Caco-2 (cell line): ENCODE data around the gene PAXX. TPM values are rescaled to one million over a fixed set of nuclear protein-coding genes. Genes with fewer than 3 reads are reported as not detected.

ENCODE experiments used
- BruUV-seq: library from RNA; stranded (reverse); fragments of 400-500 nt; replicated peaks from 2 replicates; lab custom pipeline; 2021; lab: Mats Ljungman, UMichigan
- CTCF ChIA-PET: fragments of 300-600 bp; sonication (Branson Sonifier 250); formaldehyde crosslinking; loops from one replicate; lab custom pipeline; 2022; ENCODE audit warnings: antibody characterized with exemption; lab: Charles Lee
- POLR2A ChIA-PET: fragments of 300-600 bp; sonication (Branson Sonifier 250); formaldehyde crosslinking; loops from one replicate; lab custom pipeline; 2022; ENCODE audit warnings: antibody characterized with exemption; lab: Charles Lee
- DNase-seq, 2 experiments: peaks; one replicate each; pipeline versions ENCODE4 v3.0.0 to v3.0.0-alpha.2; 2020 to 2022
- H3K27me3 ChIP-seq: replicated peaks from 2 replicates; pipeline ENCODE4 v1.6.0; 2011; ENCODE audit warnings: low read length; ENCODE audit not compliant: control insufficient read depth, insufficient read depth
- H3K36me3 ChIP-seq: 2 replicates; pipeline ENCODE4 v1.5.1; 2011; ENCODE audit warnings: low read length; ENCODE audit not compliant: control insufficient read depth, insufficient read depth
- H3K4me1 ChIP-seq: fragments of 250-450 bp; sonication (Bioruptor Pico); 2 replicates; pipeline ENCODE4 v1.5.1; 2020; ENCODE audit warnings: mild to moderate bottlenecking
- H3K4me3 ChIP-seq: 2 replicates; pipeline ENCODE4 v1.5.1; 2011; ENCODE audit warnings: low read depth, mild to moderate bottlenecking, control low read depth, low read length
- H3K9me3 ChIP-seq: fragments of 250-450 bp; sonication (Bioruptor Pico); 2 replicates; pipeline ENCODE4 v1.5.1; 2020; ENCODE audit warnings: mild to moderate bottlenecking, moderate library complexity
- H3K27ac Mint-ChIP-seq: one replicate; pipeline ENCODE4 v1.8.0; 2022; ENCODE audit warnings: mixed read lengths; ENCODE audit not compliant: unreplicated experiment
- H3K27me3 Mint-ChIP-seq: one replicate; pipeline ENCODE4 v1.8.0; 2022; ENCODE audit warnings: mixed read lengths; ENCODE audit not compliant: insufficient read depth, unreplicated experiment
- H3K36me3 Mint-ChIP-seq: one replicate; pipeline ENCODE4 v1.8.0; 2022; ENCODE audit warnings: mild to moderate bottlenecking, mixed read lengths; ENCODE audit not compliant: insufficient read depth, unreplicated experiment
- H3K4me1 Mint-ChIP-seq: one replicate; pipeline ENCODE4 v1.8.0; 2022; ENCODE audit warnings: low read depth, mixed read lengths; ENCODE audit not compliant: unreplicated experiment
- H3K4me3 Mint-ChIP-seq: one replicate; pipeline ENCODE4 v1.8.0; 2022; ENCODE audit warnings: mild to moderate bottlenecking, moderate library complexity, mixed read lengths; ENCODE audit not compliant: unreplicated experiment
- H3K9me3 Mint-ChIP-seq: one replicate; pipeline ENCODE4 v1.8.0; 2022; ENCODE audit warnings: mixed read lengths; ENCODE audit not compliant: unreplicated experiment
- intact Hi-C: fragments of 100-400 bp; cut with micrococcal nuclease; formaldehyde crosslinking; loops from one replicate; pipeline ENCODE4 v1.10.0; 2022; ENCODE audit not compliant: unreplicated experiment
- total RNA-seq: library from RNA; stranded (reverse); gene quantifications from 2 replicates; pipeline ENCODE4 v1.2.3, GENCODE V29; 2022
- TF ChIP-seq, protein P1 (sequence below), 2 experiments: fragments of 200-600 bp in 1 of 2; IDR thresholded peaks; 1 replicate in 1 of 2; 2 replicates in 1 of 2; pipeline versions ENCODE4 v1.5.1 to v1.8.0; 2011 to 2022; ENCODE audit warnings: antibody characterized with exemption in 1 of 2, control low read depth in 1 of 2, inconsistent platforms in 1 of 2, low read depth in 1 of 2, low read length in 1 of 2, mild to moderate bottlenecking in 1 of 2, moderate library complexity in 1 of 2; ENCODE audit not compliant: insufficient read depth in 1 of 2, severe bottlenecking in 1 of 2, unreplicated experiment in 1 of 2

The PAXX gene
- total RNA-seq, 1 experiment from 2014 or later, result 66.2 TPM

DNA sequence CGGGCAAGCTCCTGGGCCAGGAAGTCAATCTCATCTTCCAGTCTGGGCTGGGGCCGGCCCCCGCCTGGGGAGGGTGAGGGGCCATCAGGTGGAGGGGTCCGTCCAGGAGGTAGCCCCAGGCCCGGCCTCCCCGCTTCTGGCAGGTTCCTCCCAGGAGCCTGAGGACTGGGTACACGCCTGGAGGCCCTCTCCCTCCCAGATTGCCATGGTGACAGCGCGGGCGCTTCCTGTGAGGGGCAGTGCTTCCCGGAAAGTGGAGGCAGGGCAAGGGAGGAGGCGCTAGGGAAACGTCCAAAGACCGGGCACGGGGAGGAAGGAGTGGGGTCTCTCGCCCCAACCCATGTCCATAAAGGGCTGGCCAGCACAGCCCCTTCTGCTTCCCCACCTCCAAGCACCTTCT is 48.9 kb downstream of the PAXX start:
- H3K4me1 Mint-ChIP-seq, result no peaks in the 10 kb centered on the region
- TF ChIP-seq, protein P1, sequence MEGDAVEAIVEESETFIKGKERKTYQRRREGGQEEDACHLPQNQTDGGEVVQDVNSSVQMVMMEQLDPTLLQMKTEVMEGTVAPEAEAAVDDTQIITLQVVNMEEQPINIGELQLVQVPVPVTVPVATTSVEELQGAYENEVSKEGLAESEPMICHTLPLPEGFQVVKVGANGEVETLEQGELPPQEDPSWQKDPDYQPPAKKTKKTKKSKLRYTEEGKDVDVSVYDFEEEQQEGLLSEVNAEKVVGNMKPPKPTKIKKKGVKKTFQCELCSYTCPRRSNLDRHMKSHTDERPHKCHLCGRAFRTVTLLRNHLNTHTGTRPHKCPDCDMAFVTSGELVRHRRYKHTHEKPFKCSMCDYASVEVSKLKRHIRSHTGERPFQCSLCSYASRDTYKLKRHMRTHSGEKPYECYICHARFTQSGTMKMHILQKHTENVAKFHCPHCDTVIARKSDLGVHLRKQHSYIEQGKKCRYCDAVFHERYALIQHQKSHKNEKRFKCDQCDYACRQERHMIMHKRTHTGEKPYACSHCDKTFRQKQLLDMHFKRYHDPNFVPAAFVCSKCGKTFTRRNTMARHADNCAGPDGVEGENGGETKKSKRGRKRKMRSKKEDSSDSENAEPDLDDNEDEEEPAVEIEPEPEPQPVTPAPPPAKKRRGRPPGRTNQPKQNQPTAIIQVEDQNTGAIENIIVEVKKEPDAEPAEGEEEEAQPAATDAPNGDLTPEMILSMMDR (IDR thresholded peaks at IDR 0.05; ENCODE audit: insufficient read depth in 1 of 2, low read depth in 1 of 2, low read length in 1 of 2, severe bottlenecking in 1 of 2, unreplicated experiment in 1 of 2), result no peak
- no peak overlapping the region for H3K4me3 ChIP-seq
- H3K36me3 ChIP-seq, result no peaks in the 10 kb centered on the region
- peaks cover 11% of the 10 kb centered on the region for H3K36me3 Mint-ChIP-seq
- POLR2A ChIA-PET, result no interaction called here
- BruUV-seq, result no TSS peak
- no peaks in the 10 kb centered on the region for H3K27me3 ChIP-seq
- CTCF ChIA-PET, result no interaction called here
- no peak for DNase-seq
- H3K9me3 Mint-ChIP-seq, result no peaks in the 10 kb centered on the region
- H3K4me1 ChIP-seq, result 0 out of 2 replicates have a peak, but pooled peaks cover 5% of the 10 kb centered on the region
- no peak overlapping the region for H3K4me3 Mint-ChIP-seq
- intact Hi-C loops, result no loop called here
- no peaks in the 10 kb centered on the region for H3K9me3 ChIP-seq
- no peaks in the 10 kb centered on the region for H3K27me3 Mint-ChIP-seq
- H3K27ac Mint-ChIP-seq, result no peak overlapping the region

- Mint-ChIP-seq H3K9me3 (no peaks in the 10 kb centered on the region), H3K36me3 (peaks cover 10% of the 10 kb centered on the region), H3K27me3 (no peaks in the 10 kb centered on the region), H3K4me3 (no peak overlapping the region), H3K27ac (no peak overlapping the region), H3K4me1 (no peaks in the 10 kb centered on the region)
- TF ChIP-seq, protein P1 (IDR thresholded peaks at IDR 0.05; ENCODE audit: insufficient read depth in 1 of 2, low read depth in 1 of 2, low read length in 1 of 2, severe bottlenecking in 1 of 2, unreplicated experiment in 1 of 2), result no peak
- no TSS peak for BruUV-seq
- no peak for DNase-seq
- intact Hi-C loops, result no loop called here
- POLR2A ChIA-PET, result no interaction called here
- CTCF ChIA-PET, result interaction anchor here (0.6 kb wide), 1 partner anchor 196 kb away, joined by 4 read pairs; no protein-coding TSS in a partner anchor
- Histone ChIP-seq H3K27me3 (no peaks in the 10 kb centered on the region), H3K4me1 (0 out of 2 replicates have a peak, but pooled peaks cover 5% of the 10 kb centered on the region), H3K9me3 (no peaks in the 10 kb centered on the region), H3K36me3 (no peaks in the 10 kb centered on the region), H3K4me3 (no peak overlapping the region)
These were observed 50.8 kb downstream of the PAXX start for GRCh38 chr9:137042751-137043727.

Other genes with a start within 250 kb of the PAXX start
- gene LCN10, start 249.5 kb upstream of the PAXX start, total RNA-seq, result not detected in 2 replicates
- gene LCN6, start 243.9 kb upstream of the PAXX start, total RNA-seq, result not detected in 2 replicates
- gene LCN8, start 234.2 kb upstream of the PAXX start, total RNA-seq, result not detected in 2 replicates
- not detected in 2 replicates for gene LCN15, start 227.9 kb upstream of the PAXX start, total RNA-seq
- 107 and 122 TPM in 2 replicates for gene TMEM141, start 201.1 kb upstream of the PAXX start, total RNA-seq
- gene CCDC183, start 196.1 kb upstream of the PAXX start, total RNA-seq, result 4.2 and 5.8 TPM in 2 replicates
- gene RABL6, start 184.5 kb upstream of the PAXX start, total RNA-seq, result 134 and 138 TPM in 2 replicates
- gene AJM1, start 149.9 kb upstream of the PAXX start, total RNA-seq, result 3.6 and 4.2 TPM in 2 replicates
- gene PHPT1, start 143.0 kb upstream of the PAXX start, total RNA-seq, result 103 and 105 TPM in 2 replicates
- 8.8 and 10.8 TPM in 2 replicates for gene MAMDC4, start 140.1 kb upstream of the PAXX start, total RNA-seq
- gene EDF1, start 126.1 kb upstream of the PAXX start, total RNA-seq, result 429 and 476 TPM in 2 replicates
- gene TRAF2, start 105.9 kb upstream of the PAXX start, total RNA-seq, result 41.7 and 50.0 TPM in 2 replicates
- gene FBXW5, start 47.7 kb upstream of the PAXX start, total RNA-seq, result 66.8 and 76.1 TPM in 2 replicates
- gene C8G, start 47.2 kb upstream of the PAXX start, total RNA-seq, result 0.77 and 1.3 TPM in 2 replicates
- gene LCN12, start 40.1 kb upstream of the PAXX start, total RNA-seq, result 20.0 and 23.2 TPM in 2 replicates
- not detected in 2 replicates for gene PTGDS, start 14.9 kb upstream of the PAXX start, total RNA-seq
- not detected in 2 replicates for gene LCNL1, start 9.4 kb upstream of the PAXX start, total RNA-seq
- gene CLIC3, start 4.1 kb downstream of the PAXX start, total RNA-seq, result 4.5 and 4.7 TPM in 2 replicates
- 22.6 and 27.3 TPM in 2 replicates for gene ABCA2, start 35.8 kb downstream of the PAXX start, total RNA-seq
- gene FUT7, start 39.7 kb downstream of the PAXX start, total RNA-seq, result not detected in 2 replicates
- 44.1 and 49.2 TPM in 2 replicates for gene NPDC1, start 53.8 kb downstream of the PAXX start, total RNA-seq
- gene ENTPD2, start 61.6 kb downstream of the PAXX start, total RNA-seq, result 2.9 and 3.4 TPM in 2 replicates
- 53.3 and 57.5 TPM in 2 replicates for gene SAPCD2, start 78.1 kb downstream of the PAXX start, total RNA-seq
- gene UAP1L1, start 85.1 kb downstream of the PAXX start, total RNA-seq, result 22.7 and 24.6 TPM in 2 replicates
- 57.7 and 58.0 TPM in 2 replicates for gene MAN1B1, start 94.6 kb downstream of the PAXX start, total RNA-seq
- 230 and 247 TPM in 2 replicates for gene DPP7, start 122.3 kb downstream of the PAXX start, total RNA-seq
- 1.9 and 3.7 TPM in 2 replicates for gene GRIN1, start 146.7 kb downstream of the PAXX start, total RNA-seq
- gene LRRC26, start 177.6 kb downstream of the PAXX start, total RNA-seq, result 2.9 and 3.0 TPM in 2 replicates
- 0.70 TPM in 1 of 2 replicates, not detected in the other for gene TMEM210, start 179.6 kb downstream of the PAXX start, total RNA-seq
- gene ANAPC2, start 196.1 kb downstream of the PAXX start, total RNA-seq, result 66.8 and 67.5 TPM in 2 replicates
- gene SSNA1, start 196.3 kb downstream of the PAXX start, total RNA-seq, result 62.3 and 62.7 TPM in 2 replicates
- 34.2 and 37.7 TPM in 2 replicates for gene TPRN, start 208.3 kb downstream of the PAXX start, total RNA-seq
- gene TMEM203, start 213.2 kb downstream of the PAXX start, total RNA-seq, result 36.9 and 38.4 TPM in 2 replicates
- 29.0 and 31.8 TPM in 2 replicates for gene NDOR1, start 213.3 kb downstream of the PAXX start, total RNA-seq
- 6.3 and 6.5 TPM in 2 replicates for gene RNF208, start 229.8 kb downstream of the PAXX start, total RNA-seq
- 1.7 and 1.8 TPM in 2 replicates for gene CYSRT1, start 232.8 kb downstream of the PAXX start, total RNA-seq
- gene RNF224, start 235.1 kb downstream of the PAXX start, total RNA-seq, result 0.27 TPM in 1 of 2 replicates, not detected in the other
- 0.19 TPM in 1 of 2 replicates, not detected in the other for gene SLC34A3, start 238.5 kb downstream of the PAXX start, total RNA-seq
- gene TUBB4B, start 248.9 kb downstream of the PAXX start, total RNA-seq, result 481 and 487 TPM in 2 replicates